NB4 (cell line): Measurements from ENCODE around the gene NECTIN4.

Experiments used
- CTCF ChIP-seq: IDR thresholded peaks from one replicate; pipeline ENCODE4 v1.5.1; 2012; ENCODE audit warnings: low read depth, low read length
- MYC ChIP-seq: IDR thresholded peaks from 2 replicates; pipeline ENCODE4 v1.6.1; 2011; ENCODE audit warnings: low read depth, low read length
- POLR2A ChIP-seq: IDR thresholded peaks from 2 replicates; pipeline ENCODE4 v1.6.1; 2011; ENCODE audit warnings: mild to moderate bottlenecking; ENCODE audit not compliant: insufficient read length; ENCODE audit errors: extremely low read depth
- TF ChIP-seq, protein P1 (sequence below): IDR thresholded peaks from 2 replicates; pipeline ENCODE4 v1.6.1; 2011; ENCODE audit warnings: low read depth, low read length

DNA sequence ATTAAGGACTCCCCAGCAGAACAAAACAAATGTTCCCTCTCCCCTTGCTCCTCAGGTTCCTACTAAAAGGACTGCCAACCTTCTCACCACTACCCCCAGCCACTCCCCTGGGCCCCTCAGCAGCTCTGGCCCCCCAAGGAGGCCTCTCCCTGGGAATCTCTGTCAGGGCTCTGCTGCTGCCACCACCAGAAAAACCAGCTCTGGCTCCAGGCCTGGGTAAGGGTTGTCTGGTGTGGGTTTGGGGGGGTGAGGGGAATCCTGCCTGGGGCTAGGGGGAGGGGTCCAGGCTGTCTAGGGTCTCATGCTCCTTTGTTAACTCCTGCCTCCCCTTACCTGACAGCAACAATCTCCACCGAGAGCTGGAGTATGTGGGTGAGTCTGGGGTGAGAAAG lies 4.8 kb downstream of the NECTIN4 start:
- TF ChIP-seq POLR2A (no peak), CTCF (no peak), MYC (no peak)
- TF ChIP-seq, protein P1, sequence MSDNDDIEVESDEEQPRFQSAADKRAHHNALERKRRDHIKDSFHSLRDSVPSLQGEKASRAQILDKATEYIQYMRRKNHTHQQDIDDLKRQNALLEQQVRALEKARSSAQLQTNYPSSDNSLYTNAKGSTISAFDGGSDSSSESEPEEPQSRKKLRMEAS, result no peak
